DMS79 (cell line): ENCODE measurements around the gene GAPVD1.

Experiments
- DNase-seq: peaks from one replicate; lab custom pipeline; 2025; lab: John Stamatoyannopoulos, UW

GAPVD1 gene

DNA sequence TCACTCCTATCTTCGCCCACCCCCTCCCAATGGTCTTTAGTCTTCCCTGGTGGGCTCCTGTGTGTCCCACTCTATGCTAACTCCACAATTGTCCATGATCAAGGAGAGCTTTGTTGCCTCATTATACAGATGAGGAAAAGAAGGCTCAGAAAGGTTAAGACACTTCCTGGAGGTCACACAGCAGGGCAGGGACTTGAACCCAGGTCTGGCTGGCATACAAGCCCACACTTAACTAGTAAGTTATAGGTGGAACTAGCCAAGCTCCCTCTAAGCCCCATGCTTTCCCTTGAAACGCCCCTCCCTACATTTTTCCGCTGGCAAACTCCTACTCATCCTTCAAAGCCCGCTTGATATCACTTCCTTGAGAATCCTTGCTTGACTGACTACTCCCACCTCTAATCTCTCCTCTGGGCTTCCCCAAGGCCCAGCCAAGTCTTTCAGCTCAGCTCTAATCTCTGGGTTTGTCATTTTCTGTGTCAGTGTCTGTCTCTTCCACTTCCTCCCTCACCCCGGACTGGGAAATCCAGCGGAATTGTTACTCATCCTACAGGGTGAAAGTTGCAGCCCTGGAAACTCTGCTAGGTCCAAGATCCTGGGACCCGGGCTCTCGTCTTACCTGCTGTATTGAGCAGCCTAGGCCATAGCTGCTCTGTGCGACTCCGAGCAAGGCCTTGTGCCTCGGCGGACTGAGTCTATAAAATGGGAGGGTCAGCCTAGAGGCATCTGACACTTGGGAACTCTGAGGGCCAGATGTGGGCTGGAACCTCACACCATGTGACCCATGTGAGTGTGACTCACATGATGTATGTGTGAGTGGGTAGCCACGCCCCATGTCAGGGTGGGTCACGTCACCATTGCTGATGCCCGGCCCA lies 144.5 kb downstream of the GAPVD1 start:
- no peak for DNase-seq

DNA sequence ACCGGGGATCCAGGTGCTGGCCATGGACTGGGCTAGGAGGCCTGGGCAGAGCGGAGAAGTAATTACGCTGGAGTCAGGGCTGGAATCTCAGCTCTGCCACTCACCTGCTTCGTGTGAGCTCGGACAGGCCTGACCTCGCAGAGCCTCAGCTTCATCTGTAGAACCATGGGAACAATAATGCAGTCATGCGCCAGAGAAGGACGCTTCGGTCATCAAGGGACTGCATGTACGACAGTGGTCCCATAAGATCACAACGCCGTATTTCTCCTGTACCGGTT lies 145.1 kb downstream of the GAPVD1 start:
- DNase-seq, result no peak

DNA sequence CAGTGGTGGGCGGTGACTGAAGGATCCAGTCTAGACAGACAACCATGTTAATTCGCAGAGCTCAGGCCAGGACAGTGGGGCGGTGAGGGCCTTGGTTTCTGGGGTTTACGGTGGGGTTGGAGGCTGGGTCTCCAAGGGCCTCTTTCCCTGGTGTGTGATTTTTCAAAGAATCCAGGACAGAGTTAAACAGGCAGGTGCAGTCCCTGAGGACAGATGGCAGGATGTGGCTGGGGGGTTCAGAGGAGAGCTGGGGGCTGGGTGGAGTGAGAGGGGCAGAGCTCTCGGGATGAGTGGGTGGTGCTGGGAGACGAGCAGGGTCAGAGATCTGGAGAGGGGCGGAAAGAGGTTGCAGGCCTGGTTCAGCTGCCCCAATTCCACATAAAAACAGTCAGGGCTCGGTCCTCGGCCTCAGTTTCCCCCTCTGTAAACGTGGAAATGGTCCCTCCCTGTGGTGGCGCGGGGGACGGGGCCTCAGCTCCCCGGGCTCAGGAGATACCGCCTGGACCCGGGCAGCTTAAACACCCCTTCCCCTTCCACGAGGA lies 145.9 kb downstream of the GAPVD1 start:
- no peak for DNase-seq

DNA sequence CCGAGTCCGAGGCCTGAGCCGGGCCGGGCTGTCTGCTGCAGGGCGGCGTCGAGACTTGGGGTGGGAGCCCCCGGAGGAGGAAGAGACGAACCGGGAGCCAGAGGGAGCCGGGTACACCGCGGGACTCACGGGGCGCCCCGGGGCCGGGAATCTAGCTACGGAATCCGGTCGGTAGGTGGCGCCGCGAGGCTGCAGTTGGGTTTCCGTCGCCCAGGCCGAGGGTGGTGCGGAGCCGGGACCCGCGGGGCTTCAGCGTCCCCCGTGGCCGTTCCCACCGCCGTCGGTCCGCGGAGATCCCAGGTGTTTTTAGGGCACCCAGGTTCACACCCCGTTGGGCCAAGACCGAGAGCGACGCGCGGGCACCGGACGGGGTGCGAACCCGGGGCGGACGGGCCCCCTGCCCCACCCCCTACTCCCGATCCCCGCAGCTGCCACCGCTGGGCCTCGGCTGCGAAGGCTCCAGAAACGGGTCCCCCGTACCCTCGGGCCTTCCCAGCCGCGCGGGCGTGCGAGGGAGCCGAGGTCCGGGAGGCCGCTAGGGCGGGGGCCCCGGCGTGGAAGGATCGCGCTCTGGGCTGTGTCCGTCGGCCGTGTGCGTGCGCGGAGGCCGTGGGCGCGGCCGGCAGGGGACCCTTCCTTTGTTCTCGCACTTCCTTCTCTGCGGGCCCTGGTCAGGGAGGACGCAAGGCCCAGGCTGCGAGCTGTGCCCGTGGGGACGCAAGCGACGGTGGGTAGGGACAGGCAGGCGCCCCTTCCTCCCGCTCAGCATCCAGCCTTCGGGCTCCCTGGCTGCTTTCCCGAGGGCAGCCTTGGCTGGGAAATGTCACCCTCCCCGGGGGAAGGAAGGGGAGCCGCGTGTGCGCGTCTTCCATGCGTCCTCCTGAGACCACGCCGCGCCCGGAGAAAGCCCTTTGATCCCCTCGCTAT lies 146.6 kb downstream of the GAPVD1 start:
- peak; percentile 32 for DNase-seq

DNA sequence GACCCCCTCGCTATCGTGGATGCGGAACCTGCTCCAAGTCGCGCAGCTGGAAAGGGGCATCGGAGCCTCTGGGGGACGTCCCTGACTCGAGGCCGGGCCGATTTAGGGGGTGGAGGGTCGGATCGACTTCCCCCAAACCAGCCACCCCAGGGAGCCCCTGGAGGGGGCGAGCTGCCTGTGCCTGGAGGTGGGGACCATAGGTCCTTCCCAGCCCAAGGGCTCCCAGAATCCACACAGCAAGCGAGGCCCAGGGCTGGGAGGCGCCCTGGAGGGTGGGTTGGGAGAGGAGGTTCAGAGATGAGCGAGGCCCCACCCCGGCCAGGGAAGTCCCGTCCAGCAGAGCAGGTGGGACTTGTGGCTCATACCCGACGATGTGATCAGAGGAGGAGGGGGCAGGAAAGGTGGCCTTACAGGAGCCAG lies 147.6 kb downstream of the GAPVD1 start:
- no peak for DNase-seq

DNA sequence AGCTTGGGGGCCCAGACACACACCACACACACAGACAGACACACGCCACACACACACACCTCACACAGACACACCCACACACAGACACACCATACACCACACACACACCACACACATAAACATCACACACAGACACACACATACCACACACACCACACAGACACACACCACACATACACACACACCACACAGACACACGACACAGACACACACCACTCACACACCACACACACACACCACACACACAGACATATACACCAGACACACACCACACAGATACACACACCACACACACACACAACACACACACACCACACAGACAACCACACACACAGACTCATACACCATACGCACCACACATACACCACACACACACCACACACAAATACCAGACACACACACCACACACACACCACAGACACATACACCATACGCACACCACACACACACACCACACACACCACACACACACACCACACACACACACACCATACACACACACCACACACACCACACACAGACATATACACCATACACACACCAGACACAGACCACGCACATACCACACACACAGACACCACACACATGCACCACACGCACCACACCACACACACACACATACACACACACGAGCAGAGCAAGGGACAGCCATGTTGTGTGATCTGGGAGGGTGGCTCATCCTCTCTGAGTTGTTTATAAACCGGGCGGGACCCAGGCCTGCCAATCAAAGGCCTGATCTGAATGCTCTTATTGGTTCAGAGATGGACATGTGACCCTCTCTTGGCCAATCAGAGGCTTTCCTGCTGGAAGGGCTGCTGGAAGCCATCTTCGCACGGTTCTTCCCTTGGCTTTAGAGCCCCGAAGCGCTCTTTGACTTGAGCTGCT lies 148.3 kb downstream of the GAPVD1 start:
- DNase-seq, result no peak

DNA sequence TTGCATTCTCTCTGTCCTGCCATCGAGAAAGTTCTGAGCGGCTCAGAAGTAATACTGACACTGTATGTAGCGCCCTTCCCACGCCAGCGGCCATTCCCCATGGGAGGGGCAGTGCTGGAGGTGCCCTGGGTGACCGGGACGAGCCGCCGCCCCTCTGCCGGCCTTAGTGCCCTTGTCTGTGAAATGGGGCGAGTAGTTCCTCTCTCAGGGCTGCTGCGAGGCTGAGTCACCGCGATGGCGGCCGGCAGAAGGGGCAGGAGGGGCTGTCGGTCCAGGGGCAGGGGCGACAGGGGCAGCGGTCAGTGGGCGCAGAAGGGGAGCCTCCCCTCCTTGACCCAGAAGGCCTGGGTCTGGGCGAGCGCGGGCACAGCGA lies 148.9 kb downstream of the GAPVD1 start:
- DNase-seq, result no peak

DNA sequence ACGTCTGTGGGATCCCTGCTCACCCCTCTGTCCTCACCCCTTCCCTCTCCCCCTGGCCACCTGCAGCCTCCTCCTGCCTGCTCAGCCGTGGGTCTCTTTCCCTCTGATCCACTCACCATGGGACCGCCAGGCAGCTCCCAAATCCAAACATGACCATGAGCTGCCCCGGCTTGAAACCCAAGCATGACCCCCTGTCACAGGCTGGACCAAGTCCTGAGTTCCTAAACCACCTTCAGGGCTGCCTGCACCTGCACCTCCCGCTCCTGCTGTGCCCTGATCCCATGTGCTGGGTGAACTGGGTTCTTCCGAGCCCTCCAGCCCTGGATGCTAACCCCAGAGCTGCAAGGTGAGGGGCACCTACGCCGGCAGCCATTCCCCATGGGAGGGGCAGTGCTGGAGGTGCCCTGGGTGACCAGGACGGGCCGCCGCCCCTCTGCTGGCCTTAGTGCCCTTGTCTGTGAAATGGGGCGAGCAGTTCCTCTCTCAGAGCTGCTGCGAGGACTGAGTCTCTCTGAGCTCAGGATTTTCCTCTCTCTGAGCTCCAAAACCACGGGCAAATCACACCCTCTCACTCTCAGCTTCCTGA lies 149.6 kb downstream of the GAPVD1 start:
- no peak for DNase-seq

DNA sequence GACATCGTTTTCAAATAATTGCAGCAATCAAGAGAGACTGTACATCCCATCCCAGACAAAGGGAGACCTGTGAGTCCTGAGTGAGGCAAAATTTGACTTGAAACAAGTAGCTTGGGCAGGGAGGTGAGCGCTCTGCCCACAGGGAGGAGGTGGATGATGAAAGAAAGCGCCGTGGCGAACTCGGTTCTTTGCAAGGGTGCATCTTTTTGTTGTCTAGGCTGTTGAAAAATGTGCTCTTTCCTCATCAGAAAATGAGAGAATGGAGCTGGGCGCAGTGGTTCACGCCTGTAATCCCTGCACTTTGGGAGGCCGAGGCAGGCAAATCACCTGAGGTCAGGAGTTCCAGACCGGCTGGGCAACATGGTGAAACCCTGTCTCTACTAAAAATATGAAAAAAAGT lies 150.5 kb downstream of the GAPVD1 start:
- DNase-seq, result no peak

DNA sequence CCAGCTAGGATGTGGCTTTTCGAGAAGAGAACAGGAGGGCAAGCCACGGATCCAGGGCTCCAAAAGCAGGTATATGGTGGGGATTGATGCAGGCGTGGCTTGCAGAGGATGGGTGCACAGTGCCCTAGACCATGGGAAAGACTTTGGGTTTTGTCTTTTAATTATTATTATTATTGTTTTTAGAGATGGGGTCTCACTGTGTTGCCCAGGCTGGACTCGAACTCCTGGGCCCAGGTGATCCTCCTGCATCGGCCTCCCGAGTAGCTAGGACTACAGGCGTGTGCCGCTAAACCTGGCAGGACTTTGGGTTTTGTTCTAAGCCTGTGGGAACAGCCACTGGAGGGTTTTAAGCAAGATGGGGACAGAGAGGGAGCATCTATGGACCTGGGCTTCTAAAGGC lies 152.0 kb downstream of the GAPVD1 start:
- DNase-seq, result no peak

DNA sequence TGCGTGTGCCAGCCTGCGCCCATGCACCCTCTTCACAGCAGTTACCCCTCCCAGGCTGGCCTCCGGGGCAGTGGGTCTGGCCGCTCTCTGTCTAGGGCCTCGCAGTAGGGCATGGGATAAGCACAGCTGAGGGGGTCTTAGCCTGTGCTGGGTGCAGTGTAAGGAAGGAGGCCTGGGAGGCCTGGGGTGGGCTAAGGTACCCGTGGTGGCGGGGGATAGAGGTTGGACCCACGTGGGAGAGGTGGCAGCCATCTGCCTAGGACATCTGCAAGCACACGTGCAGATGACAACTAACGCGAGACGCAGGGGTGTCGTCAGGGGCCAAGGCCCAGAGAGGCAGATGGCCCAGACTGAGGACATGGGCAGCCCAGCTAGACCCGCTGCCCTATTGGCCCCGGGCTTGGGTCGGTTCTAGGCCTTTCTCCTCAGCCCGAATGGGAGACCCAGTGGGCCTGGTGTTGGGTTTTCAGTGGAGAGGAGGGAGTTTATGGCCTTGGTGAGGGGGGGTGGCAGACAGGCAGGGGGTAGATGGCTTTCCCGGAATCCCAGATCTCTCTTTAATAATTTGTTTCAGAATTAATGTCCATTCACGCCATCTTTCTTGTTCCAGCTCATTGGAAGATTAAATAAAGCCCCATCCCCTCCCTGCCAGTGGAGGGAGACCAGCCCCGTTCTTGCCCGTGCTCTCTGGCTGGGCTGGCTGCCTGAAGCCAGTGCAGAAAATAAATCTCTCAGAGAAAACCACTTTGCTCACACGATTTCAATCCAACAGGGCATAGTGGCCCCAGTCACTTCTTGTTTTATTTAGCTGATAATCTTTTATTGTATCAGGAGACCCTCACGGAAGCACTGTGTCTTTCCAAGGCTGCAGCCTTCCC lies 154.2 kb downstream of the GAPVD1 start:
- DNase-seq, result no peak

DNA sequence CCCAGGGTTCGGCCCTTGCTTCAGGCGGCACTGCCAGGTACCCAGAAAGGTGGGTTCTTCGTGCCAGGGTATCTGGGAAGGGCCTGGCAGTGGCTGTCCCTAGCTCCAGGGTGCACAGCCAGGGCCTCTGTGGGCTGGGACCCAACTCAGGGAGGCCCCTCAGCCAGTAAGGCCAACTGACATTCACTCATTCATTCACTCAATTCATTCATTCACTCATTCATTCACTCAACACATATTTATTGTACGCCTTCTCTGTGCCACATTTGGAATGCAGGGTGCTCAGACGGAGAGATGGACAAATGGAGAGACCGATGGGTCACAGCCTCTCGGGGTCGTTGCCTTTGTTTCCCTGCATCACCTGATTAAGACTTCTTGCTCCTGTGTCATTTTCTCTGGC lies 154.9 kb downstream of the GAPVD1 start:
- DNase-seq, result no peak
